Measurements from ENCODE around the gene ARPC4. TPM values are rescaled to one million over a fixed set of nuclear protein-coding genes. Genes with fewer than 3 reads are reported as not detected.
A peak's percentile ranks its signal among the peaks of the same experiment; 100 is the strongest.

ARPC4 gene
- total RNA-seq, 3 donors from 2014 or later (not counting 1 experiment from before 2014, with no cell fraction given), result 282 to 288 (median 285) TPM

GRCh38 chr3:9837701-9838582 is 45.1 kb downstream of the ARPC4 start:
- no peak overlapping the region for H3K27ac ChIP-seq (ENCODE audit: low read length)
- intact Hi-C loops (cut with micrococcal nuclease), result no loop called here
- WGBS (ENCODE audit: insufficient coverage), result 87% methylated on average over 11 of the region's 12 CpGs
- H3K4me1 ChIP-seq (ENCODE audit: control insufficient read depth, insufficient read depth, low read length), result peaks cover 4% of the 10 kb centered on the region
- H3K36me3 ChIP-seq (ENCODE audit: control insufficient read depth, insufficient read depth, low read length), result peaks cover 54% of the 10 kb centered on the region
- peaks cover 13 to 17% of the 10 kb centered on the region in 2 donors for H3K4me1 Mint-ChIP-seq
- H3K9me3 ChIP-seq (ENCODE audit: control insufficient read depth, insufficient read depth, low read length), result no peaks in the 10 kb centered on the region
- H3K4me3 ChIP-seq (ENCODE audit: low read length), result no peak overlapping the region
- H3K27me3 ChIP-seq (ENCODE audit: control insufficient read depth, insufficient read depth, low read length), result no peaks in the 10 kb centered on the region
- TF ChIP-seq CTCF (IDR thresholded peaks at IDR 0.05), result no peak
- no peak for ATAC-seq
- peak overlapping the region; percentile 23 to 54 for H3K27ac Mint-ChIP-seq
- no peak for DNase-seq
- H3K9me3 Mint-ChIP-seq, result no peaks in the 10 kb centered on the region
- H3K4me3 Mint-ChIP-seq, result no peak overlapping the region
- no peaks in the 10 kb centered on the region for H3K36me3 Mint-ChIP-seq
- H3K27me3 Mint-ChIP-seq (ENCODE audit: low read depth in 2 of 2), result no peaks in the 10 kb centered on the region

- Histone ChIP-seq H3K4me3 (ENCODE audit: low read length) (no peak overlapping the region), H3K36me3 (ENCODE audit: control insufficient read depth, insufficient read depth, low read length) (peaks cover 48% of the 10 kb centered on the region), H3K27ac (ENCODE audit: low read length) (no peak overlapping the region), H3K9me3 (ENCODE audit: control insufficient read depth, insufficient read depth, low read length) (no peaks in the 10 kb centered on the region), H3K4me1 (ENCODE audit: control insufficient read depth, insufficient read depth, low read length) (peaks cover 11% of the 10 kb centered on the region), H3K27me3 (ENCODE audit: control insufficient read depth, insufficient read depth, low read length) (no peaks in the 10 kb centered on the region)
- WGBS (ENCODE audit: insufficient coverage), result 95% methylated on average over 4 of the region's 4 CpGs
- ATAC-seq (no peak), DNase-seq (no peak)
- TF ChIP-seq CTCF (IDR thresholded peaks at IDR 0.05), result no peak
- H3K9me3 Mint-ChIP-seq, result no peaks in the 10 kb centered on the region
- intact Hi-C loops (cut with micrococcal nuclease), result no loop called here
- H3K27ac Mint-ChIP-seq, result peak overlapping the region; percentile 23 to 35
- peaks cover 18 to 25% of the 10 kb centered on the region in 2 donors for H3K4me1 Mint-ChIP-seq
- no peaks in the 10 kb centered on the region for H3K27me3 Mint-ChIP-seq (ENCODE audit: low read depth in 2 of 2)
- no peaks in the 10 kb centered on the region for H3K36me3 Mint-ChIP-seq
- no peak overlapping the region for H3K4me3 Mint-ChIP-seq
Measured at GRCh38 chr3:9838856-9839255, 46.0 kb downstream of the ARPC4 start.

- intact Hi-C loops (cut with micrococcal nuclease), result loop anchor here (5.0 kb wide), 2 partner anchors 51 to 276 kb away; partner anchors contain the start of genes BRK1 and JAGN1
- H3K27ac Mint-ChIP-seq, result no peak overlapping the region
Measured at GRCh38 chr3:9841015-9841414, 48.1 kb downstream of the ARPC4 start.

More at GRCh38 chr3:9841015-9841414, 48.1 kb downstream of the ARPC4 start:
- Histone ChIP-seq H3K4me3 (ENCODE audit: low read length) (no peak overlapping the region), H3K4me1 (ENCODE audit: control insufficient read depth, insufficient read depth, low read length) (peaks cover 18% of the 10 kb centered on the region), H3K27ac (ENCODE audit: low read length) (no peak overlapping the region), H3K27me3 (ENCODE audit: control insufficient read depth, insufficient read depth, low read length) (no peaks in the 10 kb centered on the region), H3K36me3 (ENCODE audit: control insufficient read depth, insufficient read depth, low read length) (peaks cover 36% of the 10 kb centered on the region), H3K9me3 (ENCODE audit: control insufficient read depth, insufficient read depth, low read length) (no peaks in the 10 kb centered on the region)
- no peaks in the 10 kb centered on the region for H3K36me3 Mint-ChIP-seq
- ATAC-seq (no peak), DNase-seq (no peak)
- 90% methylated on average over 8 of the region's 8 CpGs for WGBS (ENCODE audit: insufficient coverage)
- H3K4me1 Mint-ChIP-seq, result peaks cover 22 to 24% of the 10 kb centered on the region in 2 donors
- no peaks in the 10 kb centered on the region for H3K9me3 Mint-ChIP-seq
- no peak for TF ChIP-seq CTCF (IDR thresholded peaks at IDR 0.05)
- H3K27me3 Mint-ChIP-seq (ENCODE audit: low read depth in 2 of 2), result no peaks in the 10 kb centered on the region
- H3K4me3 Mint-ChIP-seq, result no peak overlapping the region
